Occipital lobe (tissue), 2 donors: ENCODE data around the gene NKAIN2. TPM values are rescaled to one million over a fixed set of nuclear protein-coding genes. Genes with fewer than 3 reads are reported as not detected.

ENCODE experiments used
- DNase-seq: peaks from one replicate; lab custom pipeline; 2025; lab: John Stamatoyannopoulos, UW
- total RNA-seq: library from RNA; depleted of rRNA; stranded (reverse); fragments of >200 nt; gene quantifications from one replicate; pipeline ENCODE4 v1.2.3, GENCODE V29; 2014

Gene NKAIN2
- total RNA-seq, 1 donor from 2014 or later, result 130 TPM

DNA sequence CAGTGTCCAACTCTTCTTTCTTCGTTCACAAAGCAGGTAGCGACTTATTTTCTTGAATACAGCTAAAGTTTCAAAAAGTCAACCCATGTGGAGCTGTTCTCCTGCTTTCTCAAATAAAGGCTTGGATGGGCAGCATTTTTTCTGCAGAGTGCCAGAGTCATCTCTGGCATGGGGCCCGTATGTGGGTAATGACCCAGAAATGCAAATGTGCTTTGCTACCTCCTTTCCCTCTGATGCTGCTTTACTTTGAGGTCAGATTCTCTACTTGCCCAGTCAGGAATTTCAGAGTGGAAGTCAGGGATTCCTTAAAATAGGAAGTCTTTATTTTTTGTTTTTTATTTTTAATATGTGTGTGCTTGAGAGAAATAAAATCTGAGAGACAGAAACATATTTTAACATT lies 4.9 kb downstream of the NKAIN2 start:
- peak; percentile 37 for DNase-seq

DNA sequence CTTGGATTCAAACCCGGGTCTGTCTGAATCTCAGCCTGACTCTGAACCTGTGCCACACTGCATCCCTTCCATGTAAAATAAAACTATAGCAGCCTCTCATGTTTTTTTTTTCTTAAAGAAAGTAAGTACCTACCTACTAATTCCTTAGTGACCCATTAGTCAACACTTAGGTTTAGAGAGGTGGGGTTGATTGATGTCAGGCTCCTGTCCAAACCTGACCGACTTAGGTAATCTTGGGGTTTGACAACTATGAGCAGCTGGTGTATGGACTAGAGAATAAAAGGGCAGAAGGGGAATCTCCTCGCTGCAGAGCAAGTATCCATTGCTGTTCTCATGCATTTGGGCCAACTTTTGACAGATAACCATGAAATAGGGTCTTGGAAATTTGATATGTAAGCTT lies 6.5 kb downstream of the NKAIN2 start:
- no peak for DNase-seq

DNA sequence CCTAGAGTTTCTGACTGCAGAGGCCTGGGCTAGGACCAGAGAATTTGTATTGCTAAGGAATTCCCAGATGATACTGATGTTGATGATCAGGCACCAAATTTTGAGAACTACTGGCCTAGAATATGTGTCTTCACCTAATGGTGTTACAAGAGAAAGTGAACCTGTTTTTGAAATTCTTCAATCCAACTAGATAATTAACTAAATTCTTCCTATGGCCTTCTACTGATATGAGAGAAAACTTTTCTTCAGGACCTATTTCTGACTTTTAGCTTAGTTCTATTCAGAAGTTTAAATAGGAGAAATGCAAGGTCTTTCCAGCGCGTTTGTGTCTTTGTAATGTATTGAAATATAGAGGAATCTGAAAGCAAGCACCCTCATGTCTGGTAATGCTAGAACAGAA lies 7.3 kb downstream of the NKAIN2 start:
- DNase-seq, result no peak

DNA sequence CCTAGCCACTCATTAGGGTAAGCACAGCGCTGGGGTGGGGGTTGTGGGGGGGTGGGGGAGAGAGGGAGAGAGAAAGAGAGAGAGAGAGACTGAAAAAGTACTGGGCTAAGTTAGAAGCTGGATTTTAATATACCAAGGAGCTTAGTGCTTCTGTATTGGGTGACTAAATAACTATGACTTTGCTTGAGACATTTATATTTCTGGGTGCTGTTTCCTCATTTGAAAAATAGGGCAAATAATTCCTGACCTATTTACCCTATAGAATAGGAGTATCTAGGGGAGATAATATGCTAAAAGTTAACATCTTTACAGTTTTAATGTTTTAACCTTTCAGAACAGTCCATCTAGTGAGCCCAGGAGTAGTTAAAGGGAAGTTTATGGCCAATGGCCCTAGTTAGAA lies 7.7 kb downstream of the NKAIN2 start:
- DNase-seq, result no peak

DNA sequence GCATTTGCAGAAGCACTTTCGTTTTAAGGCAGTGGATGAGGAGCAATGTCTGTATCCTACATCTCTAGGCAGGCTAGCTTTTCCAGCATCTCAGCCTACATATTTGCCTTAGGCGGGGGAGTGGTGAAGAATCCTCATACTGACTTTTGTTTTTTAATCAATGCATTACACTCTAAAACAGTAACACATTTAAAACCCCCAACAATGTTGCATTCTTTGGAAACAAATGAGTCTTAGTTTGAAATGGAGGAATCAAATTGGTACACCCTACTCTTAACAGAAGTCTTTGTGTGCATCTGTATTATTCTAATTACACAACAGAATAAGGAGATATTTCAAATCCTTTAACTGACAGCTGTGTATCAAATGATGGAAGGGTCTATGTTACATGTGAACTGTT lies 9.0 kb downstream of the NKAIN2 start:
- no peak for DNase-seq

DNA sequence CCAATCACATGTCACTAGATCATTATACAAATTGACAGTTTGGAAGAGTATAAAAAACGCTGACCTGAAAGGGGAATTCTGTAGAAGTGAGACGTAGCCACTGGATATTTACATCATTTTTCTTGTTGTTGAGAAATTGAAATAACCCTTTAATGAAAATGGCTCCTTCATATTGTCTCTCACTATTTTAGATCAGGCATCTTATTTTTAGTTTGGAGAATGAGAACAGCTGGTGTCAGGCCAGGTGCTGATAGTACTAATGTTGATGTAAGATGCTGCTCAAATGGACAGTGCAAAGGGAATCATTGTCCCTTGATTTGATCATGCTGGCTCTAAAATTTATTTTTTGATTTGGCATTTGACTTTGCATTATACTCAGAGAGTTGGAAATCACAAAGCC lies 17.4 kb downstream of the NKAIN2 start:
- DNase-seq, result no peak

DNA sequence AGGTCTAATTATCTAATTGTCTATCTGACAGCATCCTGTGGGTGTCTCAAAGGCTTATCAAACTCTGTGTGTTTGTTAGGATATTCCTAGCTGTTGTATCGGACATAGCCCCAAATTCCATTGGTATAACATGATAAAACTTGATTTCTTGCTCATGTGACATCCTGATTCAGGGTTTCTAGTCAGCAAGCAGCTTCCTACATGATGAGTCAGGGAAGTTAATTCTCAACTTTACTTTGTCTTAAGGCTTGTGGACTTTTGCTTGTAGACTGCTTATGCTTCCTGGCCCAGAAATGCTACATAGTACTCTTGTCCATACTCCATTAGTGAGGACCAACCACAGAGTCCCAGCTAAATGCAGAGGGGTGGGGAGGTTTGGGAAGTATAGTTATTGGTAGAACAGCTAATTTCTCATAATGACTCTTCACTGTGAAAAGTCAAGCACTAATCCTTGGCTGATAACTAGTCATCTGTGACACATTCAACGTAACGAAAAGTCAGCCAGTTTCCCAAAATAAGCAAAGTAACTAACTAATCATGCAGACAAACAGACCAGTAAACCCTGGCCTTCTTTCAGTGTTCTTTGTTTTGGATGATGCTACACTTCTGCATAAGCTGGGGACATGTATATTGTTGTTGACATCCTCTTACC lies 25.8 kb downstream of the NKAIN2 start:
- DNase-seq, result no peak

DNA sequence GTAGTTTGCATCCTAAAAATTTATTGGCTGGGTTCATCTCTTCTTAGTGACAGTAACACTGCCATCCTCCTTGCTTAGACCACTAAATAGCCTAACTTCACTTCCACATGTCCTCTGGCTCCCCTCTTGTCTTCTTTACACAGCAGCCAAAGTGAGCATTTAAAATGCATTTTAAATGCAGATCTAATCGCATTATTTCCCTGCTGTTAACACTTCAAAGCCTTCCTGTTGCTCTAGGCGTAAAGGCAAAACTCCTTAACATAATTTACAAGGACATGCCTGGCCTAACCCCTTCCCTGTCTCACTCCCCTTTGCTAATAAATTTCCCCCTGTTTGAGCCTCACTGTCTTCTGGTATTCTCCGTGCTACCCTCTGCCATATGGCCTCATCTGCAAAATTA lies 26.5 kb downstream of the NKAIN2 start:
- no peak for DNase-seq

DNA sequence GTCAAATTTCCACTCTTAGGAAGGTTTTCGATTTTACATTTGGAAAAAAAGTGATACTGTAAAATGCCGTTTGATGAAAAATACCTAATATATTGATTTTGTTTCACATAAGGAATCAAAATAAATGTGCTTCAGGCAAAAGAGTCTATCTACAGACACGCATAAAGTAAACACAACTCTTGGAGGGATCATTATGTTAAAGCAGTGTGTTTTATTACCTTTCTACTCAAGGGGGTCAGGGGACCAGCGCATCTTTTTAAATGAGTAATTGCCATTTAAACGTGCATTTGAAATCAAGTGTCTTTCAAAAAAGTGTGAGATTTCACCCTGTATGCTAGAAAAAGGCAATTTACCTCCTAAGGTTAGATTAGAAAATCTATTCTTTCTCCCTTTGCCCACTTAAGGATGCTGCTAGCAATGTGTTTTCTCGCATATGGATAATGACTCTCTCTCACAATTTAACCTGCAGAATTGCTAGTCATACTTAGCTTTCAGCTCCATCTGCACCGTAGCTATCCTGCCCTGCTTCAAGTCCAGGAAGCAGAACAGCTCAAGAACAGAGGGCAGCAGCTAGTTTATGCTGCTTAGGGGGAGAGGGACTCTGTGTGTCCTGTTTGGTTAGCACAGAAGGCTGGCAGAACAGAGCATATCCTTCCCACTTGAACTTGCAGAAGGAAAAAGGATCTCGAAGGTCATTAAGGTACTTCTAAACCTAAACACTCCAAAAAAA lies 35.0 kb downstream of the NKAIN2 start:
- no peak for DNase-seq

DNA sequence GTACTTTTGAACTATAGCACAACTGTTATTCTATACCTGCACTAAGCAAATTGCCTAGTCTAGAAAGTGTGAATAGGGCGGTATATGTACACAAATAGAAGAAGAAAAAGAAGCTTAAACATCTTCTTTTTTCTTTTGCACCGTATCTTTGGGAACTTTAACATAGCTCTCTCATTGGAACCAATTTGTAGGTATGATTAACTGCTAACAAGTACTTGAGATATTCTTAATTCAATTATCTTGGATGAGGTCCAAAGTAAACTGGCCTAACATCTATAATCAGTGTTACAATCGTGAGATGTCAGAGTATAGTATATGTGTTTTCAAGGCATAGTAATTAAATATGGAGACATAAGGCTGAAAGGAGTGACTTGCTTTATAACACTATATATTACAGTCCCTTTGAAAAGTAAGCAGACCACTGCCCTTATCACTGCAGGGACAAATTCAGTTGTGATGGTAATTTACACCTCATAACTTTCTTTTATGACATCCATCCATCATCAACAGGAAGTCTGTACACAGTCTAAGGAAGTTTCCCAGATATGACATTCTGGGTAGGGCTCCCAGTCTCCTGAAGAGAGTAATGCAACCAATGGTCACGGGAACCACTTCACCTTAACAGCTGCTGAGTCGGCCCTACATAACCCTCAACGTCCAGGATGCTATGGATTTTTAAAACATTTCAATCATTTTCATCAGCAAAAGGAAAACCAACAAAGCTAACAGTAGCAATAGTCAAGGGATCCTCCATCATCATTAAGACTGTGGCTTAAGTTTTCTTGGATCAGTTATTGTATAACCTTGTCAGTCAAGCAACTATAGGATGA lies 37.6 kb downstream of the NKAIN2 start:
- DNase-seq, result no peak

DNA sequence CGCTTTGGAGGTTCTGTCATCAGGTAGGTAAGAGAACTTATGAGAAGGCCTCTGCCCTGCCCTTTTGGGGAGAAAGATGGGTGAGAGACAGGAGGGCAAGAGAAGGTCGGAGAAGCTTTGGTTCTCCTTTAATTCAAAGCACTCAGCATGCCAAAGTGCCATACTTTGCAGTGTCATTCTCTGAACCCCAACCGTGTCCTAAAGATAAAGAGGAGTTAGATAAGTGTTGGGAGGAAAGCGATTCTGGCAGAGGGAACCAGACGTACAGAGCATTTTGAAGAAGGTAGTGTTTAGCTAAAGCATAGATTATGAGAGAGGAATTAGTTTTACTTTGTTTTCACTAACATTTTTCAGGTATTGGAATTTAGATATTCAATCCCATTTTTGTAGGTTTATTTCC lies 40.3 kb downstream of the NKAIN2 start:
- DNase-seq, result no peak

DNA sequence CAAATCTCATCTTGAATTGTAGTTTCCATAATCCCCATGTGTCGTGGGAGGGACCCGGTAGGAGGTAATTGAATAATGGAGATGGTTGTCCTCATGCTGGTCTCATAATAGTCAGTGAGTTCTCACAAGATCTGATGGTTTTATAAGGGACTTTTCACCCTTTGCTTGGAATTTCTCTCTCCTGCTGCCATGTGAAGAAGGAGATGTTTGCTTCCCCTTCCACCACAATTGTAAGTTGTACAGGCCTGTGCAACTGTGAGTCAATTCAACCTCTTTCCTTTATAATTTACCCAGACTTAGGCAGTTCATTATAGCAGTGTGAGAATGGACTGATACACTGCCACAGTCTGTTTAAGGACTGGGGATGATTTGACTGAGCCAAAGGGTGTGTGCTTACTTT lies 44.7 kb downstream of the NKAIN2 start:
- DNase-seq, result no peak

DNA sequence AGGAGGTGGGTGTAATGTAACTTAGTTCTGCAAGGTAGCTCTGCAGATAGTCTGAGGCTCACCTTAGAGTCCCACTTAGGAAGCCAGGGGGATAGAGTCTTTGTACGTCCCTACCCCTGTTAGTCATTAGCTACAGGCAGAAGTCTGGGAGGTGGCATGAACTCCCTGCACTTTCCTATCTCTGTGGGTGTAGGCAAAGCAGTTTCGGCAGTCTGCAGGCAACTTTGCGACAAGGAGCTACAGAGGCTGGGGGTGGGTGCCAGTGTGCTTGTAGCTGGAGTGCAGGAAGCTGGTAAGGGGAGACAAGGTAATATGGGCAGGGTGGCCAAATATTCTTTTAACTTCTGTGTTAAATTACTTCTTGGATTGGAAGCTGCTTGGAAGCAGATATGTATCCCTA lies 45.7 kb downstream of the NKAIN2 start:
- no peak for DNase-seq

DNA sequence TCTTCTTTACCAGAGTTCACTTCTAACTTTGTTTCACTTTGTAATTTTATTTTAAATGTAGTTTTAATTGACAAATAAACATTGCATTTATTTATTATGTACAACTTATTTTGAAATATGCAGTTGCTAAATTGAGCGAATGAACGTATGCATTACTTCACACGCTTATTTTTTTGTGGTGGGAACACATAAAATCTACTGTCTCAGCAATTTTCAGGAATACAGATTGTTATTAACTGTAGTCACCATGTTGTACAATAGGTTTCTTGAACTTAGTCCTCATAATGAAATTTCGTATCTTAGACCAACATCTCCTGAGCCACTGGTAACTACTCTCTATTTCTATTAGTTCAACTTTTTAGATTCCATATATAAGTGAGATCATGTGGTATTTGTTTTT lies 46.9 kb downstream of the NKAIN2 start:
- DNase-seq, result no peak

DNA sequence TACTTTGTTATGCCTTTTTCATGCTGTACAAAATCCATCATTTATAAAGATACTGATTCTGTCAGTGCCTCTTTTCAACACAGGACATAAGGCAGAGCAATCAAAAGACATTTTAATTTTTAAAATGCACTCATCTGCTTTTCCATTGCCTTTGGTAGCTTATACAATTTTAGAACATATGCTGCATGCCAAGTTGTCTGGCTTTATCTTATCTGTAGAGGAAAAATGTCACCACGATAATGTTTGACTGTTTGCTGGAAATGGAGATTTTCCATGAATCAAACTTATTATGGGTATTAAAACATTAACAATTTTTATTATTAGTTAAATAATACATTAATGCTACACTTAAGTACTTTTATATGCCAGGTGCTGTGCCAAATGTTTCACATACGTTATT lies 50.5 kb downstream of the NKAIN2 start:
- DNase-seq, result no peak

DNA sequence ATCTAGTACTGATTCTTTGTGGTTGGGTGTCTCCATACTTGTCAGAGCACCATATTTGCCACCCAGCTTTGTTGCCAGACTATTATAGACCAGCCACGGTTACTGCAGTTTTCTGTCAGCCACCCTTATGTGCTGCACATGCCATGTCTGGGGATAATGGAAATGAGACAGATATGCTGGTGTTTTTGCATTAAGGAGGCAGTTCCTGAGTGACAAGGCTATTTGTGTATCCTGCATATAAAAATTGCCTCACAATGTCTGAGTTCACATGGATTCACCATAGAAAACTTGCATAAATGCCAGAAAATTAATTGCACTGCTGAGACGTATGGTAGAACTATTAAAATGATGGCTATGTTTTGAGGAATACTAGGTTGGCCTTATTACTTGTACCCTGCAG lies 51.8 kb downstream of the NKAIN2 start:
- no peak for DNase-seq

DNA sequence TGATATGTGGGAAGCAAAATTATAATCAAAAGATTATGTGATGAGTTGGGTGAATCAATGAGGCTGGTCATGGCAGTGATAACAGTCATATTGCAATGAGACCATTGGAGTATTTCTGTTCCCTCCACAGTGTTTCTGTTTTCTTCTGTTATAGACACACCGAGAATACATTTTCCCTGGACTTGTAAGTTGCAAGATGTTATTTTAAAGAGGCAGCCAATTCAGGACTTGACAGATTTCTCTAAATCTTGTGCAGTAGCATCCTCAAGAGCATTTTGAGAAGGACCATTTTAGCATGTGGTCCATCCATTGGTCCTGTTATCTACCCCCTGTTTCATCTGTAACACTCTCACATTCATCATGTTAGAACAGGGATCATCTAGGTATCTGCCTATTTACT lies 55.6 kb downstream of the NKAIN2 start:
- no peak for DNase-seq

DNA sequence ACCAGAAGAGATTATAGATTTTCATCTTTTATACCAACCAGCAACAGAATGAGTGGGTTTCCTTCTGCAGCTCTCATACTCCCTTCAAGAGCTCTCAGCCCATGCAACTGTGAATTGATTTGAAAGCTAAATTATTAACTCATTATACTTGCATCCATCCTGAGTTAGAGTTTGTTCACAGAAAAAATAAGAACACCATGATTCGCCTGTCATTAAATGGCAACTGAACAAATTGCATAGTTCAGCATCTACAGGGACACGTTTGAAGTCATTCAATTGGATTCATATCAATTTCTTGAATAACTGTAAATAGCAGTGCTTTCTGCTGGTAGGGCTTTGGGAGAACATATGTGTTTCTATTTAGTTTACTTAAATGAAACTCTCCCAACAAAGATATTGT lies 65.7 kb downstream of the NKAIN2 start:
- DNase-seq, result no peak

DNA sequence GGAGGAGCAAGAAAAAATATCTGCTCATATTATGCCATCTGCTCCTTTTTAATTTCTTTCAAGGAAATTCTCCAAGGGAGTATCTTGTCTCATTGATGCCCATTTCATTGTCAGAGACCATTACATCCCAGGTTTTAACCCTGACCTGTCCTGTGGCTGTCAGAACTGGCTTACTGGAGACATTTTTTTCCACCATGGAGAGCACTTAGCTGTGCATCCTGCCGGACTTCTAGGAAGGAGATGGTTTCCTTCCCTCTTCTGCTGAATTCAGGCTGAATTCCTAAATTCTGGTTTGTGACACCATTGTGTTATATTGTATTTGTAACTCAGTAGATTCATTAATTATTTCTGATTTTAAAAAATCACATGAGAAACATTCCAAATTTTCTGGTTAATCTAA lies 70.3 kb downstream of the NKAIN2 start:
- no peak for DNase-seq

DNA sequence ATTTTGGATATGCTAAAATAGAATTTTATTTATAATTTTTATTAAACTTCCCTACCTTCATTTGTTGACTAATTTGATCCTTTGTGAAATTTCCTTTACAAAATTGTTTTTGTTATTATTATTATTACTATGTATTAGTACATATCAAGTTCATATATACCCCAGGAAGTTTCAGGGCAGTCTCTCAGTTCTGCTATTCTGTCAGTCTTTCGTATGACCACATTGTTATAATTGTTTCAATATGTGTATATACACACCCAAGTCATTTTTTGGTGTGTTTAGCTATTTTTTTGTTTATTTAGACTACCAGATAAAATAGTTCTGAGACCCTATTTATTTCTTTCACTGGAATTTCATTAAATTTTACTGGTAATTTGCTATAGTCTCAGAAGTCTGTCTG lies 72.1 kb downstream of the NKAIN2 start:
- no peak for DNase-seq

DNA sequence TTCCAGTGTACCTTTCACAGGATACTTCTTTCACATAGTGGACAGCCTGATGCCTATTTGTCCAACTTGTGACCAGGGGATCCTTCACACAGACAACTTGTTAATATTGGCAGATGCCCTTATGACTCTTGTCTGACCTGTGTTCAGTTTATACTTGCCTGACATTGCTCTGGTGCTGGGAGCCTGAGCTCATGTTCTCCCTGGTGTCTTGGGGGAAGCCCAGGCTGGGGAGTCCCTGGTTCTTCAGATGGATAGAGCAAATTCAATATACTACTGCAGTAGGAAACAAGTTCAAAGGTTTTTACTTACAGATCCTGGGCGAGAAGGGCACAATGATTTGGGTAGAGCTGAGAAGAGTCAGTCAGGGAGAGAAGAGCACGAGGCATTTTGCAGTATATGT lies 76.1 kb downstream of the NKAIN2 start:
- DNase-seq, result no peak

DNA sequence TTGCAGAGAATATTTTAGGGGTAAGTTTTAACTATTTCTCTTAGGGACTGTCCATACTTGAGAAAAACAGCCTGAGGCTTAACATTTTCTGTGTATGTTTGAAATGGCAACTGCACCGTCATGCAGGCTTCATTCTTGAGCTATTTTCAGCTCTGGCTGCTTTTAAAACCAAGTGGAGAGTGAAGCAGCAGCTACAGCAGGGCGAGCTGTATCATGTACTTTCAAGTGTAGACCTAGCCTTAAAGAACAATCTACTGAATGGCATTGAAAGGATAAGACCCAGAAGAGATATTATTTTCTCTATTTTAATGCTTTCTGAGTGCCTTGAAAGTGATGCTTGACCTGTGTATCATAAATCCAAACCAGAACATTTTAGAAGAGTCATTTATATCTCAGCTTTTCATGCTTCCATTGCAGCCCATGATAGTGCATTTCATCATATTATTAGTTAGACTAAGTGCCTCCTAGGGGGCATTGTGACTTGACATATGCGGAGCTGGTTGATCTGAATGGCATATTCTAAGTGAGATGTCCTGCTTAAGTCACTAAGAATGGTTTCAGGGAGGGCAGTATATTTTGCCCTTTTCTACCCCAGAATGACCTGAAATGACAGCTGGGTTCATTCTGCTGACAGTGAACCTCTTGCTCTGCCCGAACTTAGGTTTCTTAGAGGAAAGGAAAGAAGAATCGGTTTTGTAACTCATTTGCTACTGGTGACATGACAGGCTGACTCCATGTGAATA lies 85.3 kb downstream of the NKAIN2 start:
- no peak for DNase-seq
